K562 (cell line): ENCODE data around the gene CD52. TPM values are rescaled to one million over a fixed set of nuclear protein-coding genes. Genes with fewer than 3 reads are reported as not detected.

Source experiments
- ARID1B ChIP-seq: fragments of 450-650 bp; IDR thresholded peaks from 2 replicates; pipeline ENCODE4 v1.6.1; 2016; ENCODE audit warnings: antibody characterized with exemption, mild to moderate bottlenecking, inconsistent platforms
- KAT8 ChIP-seq: fragments of 450-650 bp; IDR thresholded peaks from 2 replicates; pipeline ENCODE4 v1.6.1; 2016; ENCODE audit warnings: low read depth, mild to moderate bottlenecking
- MYNN ChIP-seq, 2 experiments: sonication (generic); formaldehyde crosslinking in 1 of 2; IDR thresholded peaks; 2 replicates each; pipeline versions ENCODE4 v1.5.0 to v1.6.1; 2016 to 2020; ENCODE audit warnings: antibody characterized with exemption in 1 of 2, missing genetic modification reagents in 1 of 2
- NR1H2 ChIP-seq: sonication (generic); formaldehyde crosslinking; IDR thresholded peaks from 2 replicates; pipeline ENCODE4 v1.4.0; 2020; ENCODE audit warnings: mild to moderate bottlenecking, missing genetic modification reagents
- PHF20 ChIP-seq: fragments of 450-650 bp; IDR thresholded peaks from 2 replicates; pipeline ENCODE4 v1.6.1; 2018; ENCODE audit not compliant: partially characterized antibody
- POU5F1 ChIP-seq: fragments of 150-350 bp; IDR thresholded peaks from 2 replicates; pipeline ENCODE4 v1.6.1; 2014; ENCODE audit warnings: borderline replicate concordance, low read length, low read depth, mild to moderate bottlenecking; ENCODE audit not compliant: partially characterized antibody
- SPI1 ChIP-seq: IDR thresholded peaks from 2 replicates; pipeline ENCODE4 v1.6.1; 2011; ENCODE audit warnings: low read depth, low read length, control low read depth, borderline replicate concordance
- TFAM ChIP-seq: fragments of 250-450 bp; sonication (Bioruptor Pico); conservative IDR thresholded peaks from 2 replicates; pipeline ENCODE4 v1.5.0; 2021; ENCODE audit warnings: mild to moderate bottlenecking, moderate library complexity
- XRCC5 ChIP-seq: fragments of 200-400 bp; formaldehyde crosslinking; IDR thresholded peaks from 2 replicates; pipeline ENCODE4 v1.6.1; 2017; ENCODE audit warnings: low read depth, mild to moderate bottlenecking, low read length
- ZKSCAN8 ChIP-seq: fragments of 200-800 bp; sonication (Bioruptor generic); IDR thresholded peaks from 2 replicates; pipeline ENCODE4 v1.6.1; 2016; ENCODE audit warnings: missing genetic modification characterization, missing compliant biosample characterization
- ZNF347 ChIP-seq: fragments of 450-650 bp; formaldehyde crosslinking; IDR thresholded peaks from 2 replicates; pipeline ENCODE4 v1.4.0; 2020; ENCODE audit warnings: low read depth, mild to moderate bottlenecking, moderate library complexity
- ZNF589 ChIP-seq: fragments of 200-800 bp; sonication (Bioruptor generic); IDR thresholded peaks from 2 replicates; pipeline ENCODE4 v1.6.1; 2016; ENCODE audit warnings: low read depth, missing genetic modification characterization, missing compliant biosample characterization
- polyA plus RNA-seq, 8 experiments: library from polyadenylated mRNA; depleted of rRNA in 4 of 8; stranded (reverse) in 5 of 8; unstranded in 3 of 8; fragments of >200 nt; fragmentation: Nextera tagmentation in 2 of 8; fragmentation: Illumina TruSeq in 1 of 8; extraction: Ambion mirVana in 2 of 8; extraction: Trizol in 1 of 8; gene quantifications; 2 replicates each; pipeline versions ENCODE4 v1.2.1 to v1.2.3, GENCODE V29; 2011 to 2014; ENCODE audit warnings: inconsistent platforms in 1 of 8, missing spikeins in 1 of 8
- total RNA-seq, 7 experiments: library from RNA; depleted of rRNA in 6 of 7; stranded (reverse); fragments of >200 nt in 6 of 7; fragmentation: Illumina TruSeq in 2 of 7; extraction: Trizol in 2 of 7; gene quantifications; 2 replicates each; pipeline versions ENCODE4 v1.2.1 to v1.2.3, GENCODE V29; 2011 to 2021; ENCODE audit warnings: low replicate concordance in 1 of 7
- TF ChIP-seq, protein P1 (sequence below), 2 experiments: fragments of 450-650 bp; IDR thresholded peaks; 2 replicates each; pipeline ENCODE4 v1.6.1; 2018; ENCODE audit warnings: mild to moderate bottlenecking in 2 of 2, low read depth in 1 of 2; ENCODE audit not compliant: partially characterized antibody in 2 of 2
- TF ChIP-seq, protein P2 (sequence below): fragments of 450-650 bp; formaldehyde crosslinking; IDR thresholded peaks from 2 replicates; pipeline ENCODE4 v1.4.0; 2020; ENCODE audit warnings: mild to moderate bottlenecking, moderate library complexity
- TF ChIP-seq, protein P3 (sequence below): fragments of 450-650 bp; IDR thresholded peaks from 2 replicates; pipeline ENCODE4 v1.7.1; 2018; ENCODE audit warnings: mild to moderate bottlenecking, low read depth; ENCODE audit not compliant: partially characterized antibody
- TF ChIP-seq, protein P4 (sequence below): sonication (generic); formaldehyde crosslinking; IDR thresholded peaks from 2 replicates; pipeline ENCODE4 v1.8.1; 2023; ENCODE audit warnings: mild to moderate bottlenecking, missing genetic modification reagents

The CD52 gene
- total and polyA plus RNA-seq, 9 of the 15 experiments (the other 6 are each of a cell fraction or from before 2014, with no cell fraction given) = 34.9 to 488 (median 173) TPM

DNA sequence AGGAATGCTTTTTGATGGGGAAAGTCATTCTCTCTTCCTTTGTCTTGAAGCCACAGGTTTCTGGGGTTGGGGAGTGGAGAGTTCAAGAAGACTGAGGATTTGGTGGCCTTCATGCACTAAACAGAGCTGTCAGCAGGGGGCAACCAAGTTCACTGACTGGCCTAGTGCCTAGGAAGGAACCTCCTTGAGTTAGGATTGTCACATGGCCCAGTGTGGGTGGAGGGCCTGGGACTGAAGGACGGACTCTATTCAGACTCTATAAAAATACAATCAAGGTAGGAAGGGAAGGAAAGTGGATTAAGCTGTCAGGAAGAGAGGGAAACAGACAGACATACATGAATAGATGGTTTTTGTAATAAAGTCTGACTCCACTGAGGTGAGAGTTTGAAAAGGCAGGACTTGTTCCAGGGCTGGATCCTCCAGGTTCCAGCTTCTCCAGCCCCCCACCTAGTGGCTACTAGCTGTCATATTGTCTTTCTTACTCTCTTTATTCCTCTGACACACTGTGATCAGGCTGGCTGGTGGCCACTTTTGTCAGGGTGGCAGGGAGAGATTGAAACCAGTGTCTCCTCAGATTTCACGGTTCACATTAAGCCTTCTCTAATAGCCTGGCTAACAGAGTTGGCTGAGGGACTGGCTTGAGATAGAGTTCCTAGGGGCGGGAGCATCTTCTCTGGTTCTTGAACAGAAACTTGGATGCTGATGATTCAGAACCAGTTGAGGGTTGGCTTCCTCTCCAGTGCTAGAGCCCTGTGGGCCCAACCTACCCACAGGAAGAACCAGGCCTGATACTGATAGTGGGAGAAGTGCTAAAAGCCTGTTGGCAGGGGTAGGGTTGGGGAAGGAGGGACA lies 42.0 kb upstream of the CD52 start (continued):
- TF ChIP-seq MYNN (IDR thresholded peaks at IDR 0.05) = peak; percentile 93
- TF ChIP-seq MYNN (CRISPR knock-in tag; IDR thresholded peaks at IDR 0.05) = no peak
- peak; percentile 83 for TF ChIP-seq ARID1B
- peak; percentile 49; the same call in 1 of the 2 replicates for TF ChIP-seq SPI1
- TF ChIP-seq PHF20 = no peak
- TF ChIP-seq ZKSCAN8 (CRISPR knock-in tag) = no peak
- TF ChIP-seq ZNF347 (CRISPR knock-in tag) = no peak
- TF ChIP-seq, protein P1, sequence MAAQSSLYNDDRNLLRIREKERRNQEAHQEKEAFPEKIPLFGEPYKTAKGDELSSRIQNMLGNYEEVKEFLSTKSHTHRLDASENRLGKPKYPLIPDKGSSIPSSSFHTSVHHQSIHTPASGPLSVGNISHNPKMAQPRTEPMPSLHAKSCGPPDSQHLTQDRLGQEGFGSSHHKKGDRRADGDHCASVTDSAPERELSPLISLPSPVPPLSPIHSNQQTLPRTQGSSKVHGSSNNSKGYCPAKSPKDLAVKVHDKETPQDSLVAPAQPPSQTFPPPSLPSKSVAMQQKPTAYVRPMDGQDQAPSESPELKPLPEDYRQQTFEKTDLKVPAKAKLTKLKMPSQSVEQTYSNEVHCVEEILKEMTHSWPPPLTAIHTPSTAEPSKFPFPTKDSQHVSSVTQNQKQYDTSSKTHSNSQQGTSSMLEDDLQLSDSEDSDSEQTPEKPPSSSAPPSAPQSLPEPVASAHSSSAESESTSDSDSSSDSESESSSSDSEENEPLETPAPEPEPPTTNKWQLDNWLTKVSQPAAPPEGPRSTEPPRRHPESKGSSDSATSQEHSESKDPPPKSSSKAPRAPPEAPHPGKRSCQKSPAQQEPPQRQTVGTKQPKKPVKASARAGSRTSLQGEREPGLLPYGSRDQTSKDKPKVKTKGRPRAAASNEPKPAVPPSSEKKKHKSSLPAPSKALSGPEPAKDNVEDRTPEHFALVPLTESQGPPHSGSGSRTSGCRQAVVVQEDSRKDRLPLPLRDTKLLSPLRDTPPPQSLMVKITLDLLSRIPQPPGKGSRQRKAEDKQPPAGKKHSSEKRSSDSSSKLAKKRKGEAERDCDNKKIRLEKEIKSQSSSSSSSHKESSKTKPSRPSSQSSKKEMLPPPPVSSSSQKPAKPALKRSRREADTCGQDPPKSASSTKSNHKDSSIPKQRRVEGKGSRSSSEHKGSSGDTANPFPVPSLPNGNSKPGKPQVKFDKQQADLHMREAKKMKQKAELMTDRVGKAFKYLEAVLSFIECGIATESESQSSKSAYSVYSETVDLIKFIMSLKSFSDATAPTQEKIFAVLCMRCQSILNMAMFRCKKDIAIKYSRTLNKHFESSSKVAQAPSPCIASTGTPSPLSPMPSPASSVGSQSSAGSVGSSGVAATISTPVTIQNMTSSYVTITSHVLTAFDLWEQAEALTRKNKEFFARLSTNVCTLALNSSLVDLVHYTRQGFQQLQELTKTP (IDR thresholded peaks at IDR 0.05; ENCODE audit: low read depth in 1 of 2, partially characterized antibody in 2 of 2) = no peak
- no peak for TF ChIP-seq POU5F1
- TF ChIP-seq NR1H2 (CRISPR knock-in tag) = 0 out of 2 replicates have a peak, but pooled peaks have one; percentile 22
- TF ChIP-seq KAT8 = no peak
- TF ChIP-seq, protein P2, sequence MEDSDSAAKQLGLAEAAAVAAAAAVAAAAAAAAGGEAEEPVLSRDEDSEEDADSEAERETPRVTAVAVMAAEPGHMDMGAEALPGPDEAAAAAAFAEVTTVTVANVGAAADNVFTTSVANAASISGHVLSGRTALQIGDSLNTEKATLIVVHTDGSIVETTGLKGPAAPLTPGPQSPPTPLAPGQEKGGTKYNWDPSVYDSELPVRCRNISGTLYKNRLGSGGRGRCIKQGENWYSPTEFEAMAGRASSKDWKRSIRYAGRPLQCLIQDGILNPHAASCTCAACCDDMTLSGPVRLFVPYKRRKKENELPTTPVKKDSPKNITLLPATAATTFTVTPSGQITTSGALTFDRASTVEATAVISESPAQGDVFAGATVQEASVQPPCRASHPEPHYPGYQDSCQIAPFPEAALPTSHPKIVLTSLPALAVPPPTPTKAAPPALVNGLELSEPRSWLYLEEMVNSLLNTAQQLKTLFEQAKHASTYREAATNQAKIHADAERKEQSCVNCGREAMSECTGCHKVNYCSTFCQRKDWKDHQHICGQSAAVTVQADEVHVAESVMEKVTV = peak; percentile 82
- no peak for TF ChIP-seq TFAM
- 0 out of 2 replicates have a peak, but pooled peaks have one; percentile 36 for TF ChIP-seq XRCC5
- TF ChIP-seq ZNF589 (CRISPR knock-in tag) = peak; percentile 64; the same call in 1 of the 2 replicates
- TF ChIP-seq, protein P3, sequence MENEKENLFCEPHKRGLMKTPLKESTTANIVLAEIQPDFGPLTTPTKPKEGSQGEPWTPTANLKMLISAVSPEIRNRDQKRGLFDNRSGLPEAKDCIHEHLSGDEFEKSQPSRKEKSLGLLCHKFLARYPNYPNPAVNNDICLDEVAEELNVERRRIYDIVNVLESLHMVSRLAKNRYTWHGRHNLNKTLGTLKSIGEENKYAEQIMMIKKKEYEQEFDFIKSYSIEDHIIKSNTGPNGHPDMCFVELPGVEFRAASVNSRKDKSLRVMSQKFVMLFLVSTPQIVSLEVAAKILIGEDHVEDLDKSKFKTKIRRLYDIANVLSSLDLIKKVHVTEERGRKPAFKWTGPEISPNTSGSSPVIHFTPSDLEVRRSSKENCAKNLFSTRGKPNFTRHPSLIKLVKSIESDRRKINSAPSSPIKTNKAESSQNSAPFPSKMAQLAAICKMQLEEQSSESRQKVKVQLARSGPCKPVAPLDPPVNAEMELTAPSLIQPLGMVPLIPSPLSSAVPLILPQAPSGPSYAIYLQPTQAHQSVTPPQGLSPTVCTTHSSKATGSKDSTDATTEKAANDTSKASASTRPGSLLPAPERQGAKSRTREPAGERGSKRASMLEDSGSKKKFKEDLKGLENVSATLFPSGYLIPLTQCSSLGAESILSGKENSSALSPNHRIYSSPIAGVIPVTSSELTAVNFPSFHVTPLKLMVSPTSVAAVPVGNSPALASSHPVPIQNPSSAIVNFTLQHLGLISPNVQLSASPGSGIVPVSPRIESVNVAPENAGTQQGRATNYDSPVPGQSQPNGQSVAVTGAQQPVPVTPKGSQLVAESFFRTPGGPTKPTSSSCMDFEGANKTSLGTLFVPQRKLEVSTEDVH = peak; percentile 43
- TF ChIP-seq, protein P4, sequence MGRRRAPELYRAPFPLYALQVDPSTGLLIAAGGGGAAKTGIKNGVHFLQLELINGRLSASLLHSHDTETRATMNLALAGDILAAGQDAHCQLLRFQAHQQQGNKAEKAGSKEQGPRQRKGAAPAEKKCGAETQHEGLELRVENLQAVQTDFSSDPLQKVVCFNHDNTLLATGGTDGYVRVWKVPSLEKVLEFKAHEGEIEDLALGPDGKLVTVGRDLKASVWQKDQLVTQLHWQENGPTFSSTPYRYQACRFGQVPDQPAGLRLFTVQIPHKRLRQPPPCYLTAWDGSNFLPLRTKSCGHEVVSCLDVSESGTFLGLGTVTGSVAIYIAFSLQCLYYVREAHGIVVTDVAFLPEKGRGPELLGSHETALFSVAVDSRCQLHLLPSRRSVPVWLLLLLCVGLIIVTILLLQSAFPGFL (CRISPR knock-in tag) = no peak
